HCT116 (cell line): Measurements from ENCODE around the gene BICRA. TPM values are rescaled to one million over a fixed set of nuclear protein-coding genes. Genes with fewer than 3 reads are reported as not detected.

Experiments
- ATAC-seq: fragments of 200-7000 bp; cut with Tn5 transposase; 2 replicates; pipeline ENCODE4 v1.9.1; 2020; ENCODE audit warnings: mild to moderate bottlenecking, moderate library complexity
- BruUV-seq: library from RNA; stranded (reverse); fragments of 400-500 nt; replicated peaks from 2 replicates; lab custom pipeline; 2021; lab: Mats Ljungman, UMichigan
- CTCF ChIA-PET: fragments of 300-600 bp; sonication (Branson Sonifier 250); formaldehyde crosslinking; loops from one replicate; lab custom pipeline; 2021; ENCODE audit warnings: antibody characterized with exemption; lab: Charles Lee
- POLR2A ChIA-PET: fragments of 300-600, 350-600 bp; sonication (Branson Sonifier 250); formaldehyde crosslinking; loops from one replicate; lab custom pipeline; 2021; ENCODE audit warnings: antibody characterized with exemption; lab: Charles Lee
- RAD21 ChIA-PET, 2 experiments: fragments of 300-600 bp; sonication (Branson Sonifier 250); formaldehyde crosslinking; loops; one replicate each; lab custom pipeline; 2023; ENCODE audit warnings: low total read pairs in 2 of 2; ENCODE audit not compliant: uncharacterized antibody in 2 of 2, unreplicated experiment in 2 of 2, low non-redundant PET in 1 of 2; lab: Charles Lee
- DNase-seq: peaks from one replicate; pipeline ENCODE4 v3.0.0-alpha.2; 2010; ENCODE audit warnings: low read depth, low spot score
- H2AFZ ChIP-seq: fragments of 200-600 bp; shearing (Covaris generic), sonication (generic); 2 replicates; pipeline ENCODE4 v1.6.1; 2017; ENCODE audit warnings: low read depth, mixed run types, mixed read lengths, antibody characterized with exemption, low read length; ENCODE audit not compliant: poor library complexity, severe bottlenecking
- H3K27ac ChIP-seq: 2 replicates; pipeline ENCODE4 v1.5.1; 2012; ENCODE audit warnings: low read depth, low read length
- H3K27me3 ChIP-seq: fragments of 200-600 bp; sonication (generic); 2 replicates; pipeline ENCODE4 v1.6.1; 2016; ENCODE audit warnings: mixed run types, low read length, mixed read lengths; ENCODE audit not compliant: insufficient read depth
- H3K36me3 ChIP-seq, 2 experiments: fragments of 200-500 bp in 1 of 2; fragments of 200-600 bp in 1 of 2; sonication (Bioruptor generic) in 1 of 2; sonication (generic) in 1 of 2; 2 replicates each; pipeline versions ENCODE4 v1.5.1 to v1.6.1; 2014 to 2016; ENCODE audit warnings: low read length in 2 of 2, inconsistent platforms in 1 of 2, mixed read lengths in 1 of 2, mixed run types in 1 of 2; ENCODE audit not compliant: insufficient read depth in 2 of 2, control insufficient read depth in 1 of 2
- H3K4me1 ChIP-seq, 2 experiments: fragments of 200-600 bp in 1 of 2; sonication (generic) in 1 of 2; 2 replicates each; pipeline versions ENCODE4 v1.5.1 to v1.6.1; 2012 to 2017; ENCODE audit warnings: low read length in 2 of 2, inconsistent platforms in 1 of 2, mild to moderate bottlenecking in 1 of 2, mixed read lengths in 1 of 2, mixed run types in 1 of 2, moderate library complexity in 1 of 2; ENCODE audit not compliant: insufficient read depth in 2 of 2, control insufficient read depth in 1 of 2
- H3K4me2 ChIP-seq: fragments of 200-600 bp; sonication (generic); 2 replicates; pipeline ENCODE4 v1.6.1; 2017; ENCODE audit warnings: mixed run types, low read length, mixed read lengths
- H3K4me3 ChIP-seq, 2 experiments: fragments of 200-600 bp in 1 of 2; sonication (generic) in 1 of 2; replicated peaks in 1 of 2; 2 replicates each; pipeline ENCODE4 v1.5.1; 2011 to 2016; ENCODE audit warnings: low read length in 2 of 2, control low read depth in 1 of 2, low read depth in 1 of 2, mild to moderate bottlenecking in 1 of 2, mixed read lengths in 1 of 2, mixed run types in 1 of 2
- H3K79me2 ChIP-seq: fragments of 200-600 bp; sonication (generic); 2 replicates; pipeline ENCODE4 v1.6.1; 2017; ENCODE audit warnings: mild to moderate bottlenecking, mixed run types, low read length, moderate library complexity, mixed read lengths; ENCODE audit not compliant: insufficient read depth
- H3K9ac ChIP-seq: fragments of 200-600 bp; sonication (generic); 2 replicates; pipeline ENCODE4 v1.6.1; 2016; ENCODE audit warnings: low read length, mixed read lengths
- H3K9me2 ChIP-seq: fragments of 200-600 bp; sonication (generic), shearing (Covaris generic); 2 replicates; pipeline ENCODE4 v1.6.1; 2017; ENCODE audit warnings: mixed run types, mild to moderate bottlenecking, moderate library complexity; ENCODE audit not compliant: insufficient read depth
- H3K9me3 ChIP-seq, 2 experiments: fragments of 200-500 bp in 1 of 2; fragments of 200-600 bp in 1 of 2; sonication (Bioruptor generic) in 1 of 2; sonication (generic) in 1 of 2; 2 replicates each; pipeline ENCODE4 v1.6.1; 2014 to 2017; ENCODE audit warnings: low read length in 2 of 2, mixed read lengths in 2 of 2, inconsistent platforms in 1 of 2, low read depth in 1 of 2, mild to moderate bottlenecking in 1 of 2, mixed run types in 1 of 2, moderate library complexity in 1 of 2; ENCODE audit not compliant: control insufficient read depth in 1 of 2, insufficient read depth in 1 of 2
- H4K20me1 ChIP-seq: fragments of 200-600 bp; sonication (generic), shearing (Covaris generic); 2 replicates; pipeline ENCODE4 v1.6.1; 2017; ENCODE audit warnings: mixed run types, mild to moderate bottlenecking, moderate library complexity; ENCODE audit not compliant: insufficient read depth
- CBX3 ChIP-seq: IDR thresholded peaks from 2 replicates; pipeline ENCODE4 v1.6.1; 2012; ENCODE audit warnings: low read depth
- CEBPB ChIP-seq: IDR thresholded peaks from 2 replicates; pipeline ENCODE4 v1.6.1; 2012; ENCODE audit warnings: low read depth
- EGR1 ChIP-seq: IDR thresholded peaks from 2 replicates; pipeline ENCODE4 v1.6.1; 2012; ENCODE audit warnings: low read depth
- ELF1 ChIP-seq: IDR thresholded peaks from 2 replicates; pipeline ENCODE4 v1.6.1; 2012; ENCODE audit warnings: low read depth, borderline replicate concordance
- EZH2 ChIP-seq: fragments of 200-600 bp; sonication (generic); IDR thresholded peaks from 2 replicates; pipeline ENCODE4 v1.6.1; 2017; ENCODE audit warnings: antibody characterized with exemption, mixed run types
- EZH2phosphoT487 ChIP-seq: fragments of 200-600 bp; IDR thresholded peaks from 2 replicates; pipeline ENCODE4 v1.6.1; 2018; ENCODE audit warnings: antibody characterized with exemption, borderline replicate concordance
- FOSL1 ChIP-seq: IDR thresholded peaks from 2 replicates; pipeline ENCODE4 v1.6.1; 2012; ENCODE audit warnings: low read depth
- POLR2A ChIP-seq: IDR thresholded peaks from 2 replicates; pipeline ENCODE4 v1.7.0; 2011; ENCODE audit warnings: borderline replicate concordance; ENCODE audit not compliant: insufficient read depth, insufficient read length; ENCODE audit errors: extremely low read depth
- RAD21 ChIP-seq: IDR thresholded peaks from 2 replicates; pipeline ENCODE4 v1.6.1; 2012; ENCODE audit warnings: low read depth, mild to moderate bottlenecking
- SIN3A ChIP-seq: IDR thresholded peaks from 2 replicates; pipeline ENCODE4 v1.6.1; 2012; ENCODE audit warnings: low read depth
- SP1 ChIP-seq: IDR thresholded peaks from 2 replicates; pipeline ENCODE4 v1.6.1; 2012; ENCODE audit warnings: low read depth
- SRF ChIP-seq: IDR thresholded peaks from 2 replicates; pipeline ENCODE4 v1.6.1; 2012; ENCODE audit warnings: low read depth
- TCF7L2 ChIP-seq: IDR thresholded peaks from 2 replicates; pipeline ENCODE4 v1.7.0; 2011; ENCODE audit warnings: borderline replicate concordance, inconsistent platforms; ENCODE audit not compliant: insufficient read depth, insufficient read length; ENCODE audit errors: extremely low read depth
- YY1 ChIP-seq: IDR thresholded peaks from 2 replicates; pipeline ENCODE4 v1.6.1; 2011; ENCODE audit warnings: low read length, low read depth, moderate library complexity, mild to moderate bottlenecking; ENCODE audit not compliant: insufficient replicate concordance; ENCODE audit errors: extremely low read depth
- ZFX ChIP-seq: fragments of 450-650 bp; IDR thresholded peaks from 2 replicates; pipeline ENCODE4 v1.6.1; 2017
- ZNF274 ChIP-seq: fragments of 200-500 bp; sonication (Bioruptor generic); IDR thresholded peaks from 2 replicates; pipeline ENCODE4 v1.6.1; 2014; ENCODE audit warnings: mild to moderate bottlenecking, low read depth, low read length, inconsistent platforms
- intact Hi-C: fragments of 100-400 bp; cut with micrococcal nuclease; formaldehyde crosslinking; loops from 2 replicates; pipeline ENCODE4 v1.10.0; 2022
- total RNA-seq: library from RNA; stranded (reverse); gene quantifications from one replicate; pipeline ENCODE4 v1.2.1, GENCODE V29; 2021; ENCODE audit not compliant: unreplicated experiment
- TF ChIP-seq, protein P1 (sequence below): IDR thresholded peaks from 2 replicates; pipeline ENCODE4 v1.6.1; 2012
- TF ChIP-seq, protein P2 (sequence below), 3 experiments: fragments of 200-600 bp in 1 of 3; sonication (generic) in 1 of 3; IDR thresholded peaks in 2 of 3; conservative IDR thresholded peaks in 1 of 3; 2 replicates each; pipeline ENCODE4 v1.5.1; 2012 to 2017; ENCODE audit warnings: low read depth in 2 of 3, low read length in 2 of 3, antibody characterized with exemption in 1 of 3, borderline replicate concordance in 1 of 3, control low read depth in 1 of 3, mild to moderate bottlenecking in 1 of 3, mixed read lengths in 1 of 3, mixed run types in 1 of 3, moderate library complexity in 1 of 3; ENCODE audit not compliant: insufficient read depth in 1 of 3

The BICRA gene
- total RNA-seq, 1 experiment from 2014 or later, result 11.3 TPM

DNA sequence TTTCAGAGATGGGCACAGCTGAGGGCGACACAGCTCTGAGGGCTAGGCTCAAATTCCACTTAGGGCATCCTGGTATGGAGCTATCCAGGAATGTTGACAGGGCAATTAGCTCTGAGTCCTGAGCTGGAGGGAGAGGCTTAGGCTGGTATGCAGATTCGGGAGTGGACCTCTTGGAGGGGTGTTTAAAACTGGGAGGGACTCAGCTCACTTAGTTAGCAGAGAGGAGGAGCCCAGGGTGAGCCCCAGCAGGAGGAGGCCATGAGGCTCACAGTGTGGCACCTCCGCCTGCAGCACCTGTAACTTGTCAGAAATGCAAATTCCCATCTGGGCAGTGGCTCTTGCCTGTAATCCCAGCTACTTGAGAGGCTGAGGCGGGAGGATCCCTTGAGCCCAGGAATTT, 126.2 kb downstream of the BICRA start:
- Histone ChIP-seq H3K36me3 (peaks cover 4 to 13% of the 10 kb centered on the region in 2 experiments; a peak in 3 of 4 replicates), H3K79me2 (peaks cover 8% of the 10 kb centered on the region), H3K27me3 (no peaks in the 10 kb centered on the region), H3K9me3 (no peaks in the 10 kb centered on the region), H4K20me1 (no peaks in the 10 kb centered on the region), H3K9ac (no peak overlapping the region), H3K27ac (no peak overlapping the region; the same call in 1 of the 2 replicates), H3K4me2 (no peak overlapping the region), H3K4me3 (no peak overlapping the region), H3K9me2 (no peaks in the 10 kb centered on the region), H2AFZ (no peak overlapping the region), H3K4me1 (peaks cover 0 to 8% of the 10 kb centered on the region in 2 experiments; a peak in 1 of 4 replicates)
- TF ChIP-seq SRF (no peak), ZNF274 (no peak), CBX3 (no peak), ELF1 (no peak), TCF7L2 (no peak), SP1 (no peak), SIN3A (no peak), EGR1 (no peak), CEBPB (no peak), FOSL1 (no peak), YY1 (no peak), EZH2phosphoT487 (no peak), ZFX (no peak), EZH2 (no peak), RAD21 (no peak), POLR2A (no peak)
- TF ChIP-seq, protein P1, sequence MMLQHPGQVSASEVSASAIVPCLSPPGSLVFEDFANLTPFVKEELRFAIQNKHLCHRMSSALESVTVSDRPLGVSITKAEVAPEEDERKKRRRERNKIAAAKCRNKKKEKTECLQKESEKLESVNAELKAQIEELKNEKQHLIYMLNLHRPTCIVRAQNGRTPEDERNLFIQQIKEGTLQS, result no peak
- TF ChIP-seq, protein P2, sequence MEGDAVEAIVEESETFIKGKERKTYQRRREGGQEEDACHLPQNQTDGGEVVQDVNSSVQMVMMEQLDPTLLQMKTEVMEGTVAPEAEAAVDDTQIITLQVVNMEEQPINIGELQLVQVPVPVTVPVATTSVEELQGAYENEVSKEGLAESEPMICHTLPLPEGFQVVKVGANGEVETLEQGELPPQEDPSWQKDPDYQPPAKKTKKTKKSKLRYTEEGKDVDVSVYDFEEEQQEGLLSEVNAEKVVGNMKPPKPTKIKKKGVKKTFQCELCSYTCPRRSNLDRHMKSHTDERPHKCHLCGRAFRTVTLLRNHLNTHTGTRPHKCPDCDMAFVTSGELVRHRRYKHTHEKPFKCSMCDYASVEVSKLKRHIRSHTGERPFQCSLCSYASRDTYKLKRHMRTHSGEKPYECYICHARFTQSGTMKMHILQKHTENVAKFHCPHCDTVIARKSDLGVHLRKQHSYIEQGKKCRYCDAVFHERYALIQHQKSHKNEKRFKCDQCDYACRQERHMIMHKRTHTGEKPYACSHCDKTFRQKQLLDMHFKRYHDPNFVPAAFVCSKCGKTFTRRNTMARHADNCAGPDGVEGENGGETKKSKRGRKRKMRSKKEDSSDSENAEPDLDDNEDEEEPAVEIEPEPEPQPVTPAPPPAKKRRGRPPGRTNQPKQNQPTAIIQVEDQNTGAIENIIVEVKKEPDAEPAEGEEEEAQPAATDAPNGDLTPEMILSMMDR (IDR thresholded peaks at IDR 0.05 in 2 of 3, conservative IDR thresholded peaks at IDR 0.05 in 1 of 3; ENCODE audit: borderline replicate concordance in 1 of 3, insufficient read depth in 1 of 3, low read depth in 2 of 3, low read length in 2 of 3), result no peak
- ChIA-PET POLR2A (no interaction called here), CTCF (interaction anchor here (0.7 kb wide), 1 partner anchor 12 kb away, joined by 3 read pairs; no protein-coding TSS in a partner anchor), RAD21 (no interaction called here)
- intact Hi-C loops, result no loop called here
- ATAC-seq (no peak), DNase-seq (no peak)
- no TSS peak for BruUV-seq
